Measurements from ENCODE around the gene PDZRN3.
A peak's percentile ranks its signal among the peaks of the same experiment; 100 is the strongest.

DNA sequence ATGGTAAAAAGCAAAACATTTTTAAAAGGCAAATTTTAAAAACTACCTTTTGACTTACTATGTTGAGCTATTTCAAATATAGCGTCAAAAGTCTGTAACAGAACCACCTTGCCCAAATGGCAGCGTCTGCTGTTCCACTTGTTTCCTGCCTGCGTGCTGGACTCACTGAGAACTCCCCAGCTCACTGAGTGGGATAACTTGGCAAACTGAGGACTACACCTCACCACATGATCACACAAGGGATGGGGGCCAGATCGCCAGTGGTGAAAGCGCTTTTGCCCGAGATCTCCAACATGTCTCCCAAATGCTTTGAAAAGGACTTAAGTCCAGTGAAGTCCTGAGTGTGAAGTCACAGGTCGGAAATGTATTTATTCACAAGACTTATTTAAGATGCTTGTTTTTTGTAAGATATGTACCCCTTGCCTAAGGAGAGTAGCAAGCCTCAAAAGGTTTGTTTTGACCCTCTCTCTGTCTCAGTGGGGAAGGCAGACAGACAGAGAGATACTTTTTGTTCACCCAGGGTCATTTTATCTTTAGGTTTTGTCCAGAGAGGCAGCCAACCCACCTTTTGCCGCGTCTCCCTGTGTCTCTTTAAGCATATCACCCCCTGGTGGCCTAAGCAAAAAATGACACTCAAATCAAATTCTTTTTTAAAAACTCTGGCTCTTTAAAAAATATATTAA lies 192.6 kb downstream of the PDZRN3 start:
- TF ChIP-seq, protein P1, sequence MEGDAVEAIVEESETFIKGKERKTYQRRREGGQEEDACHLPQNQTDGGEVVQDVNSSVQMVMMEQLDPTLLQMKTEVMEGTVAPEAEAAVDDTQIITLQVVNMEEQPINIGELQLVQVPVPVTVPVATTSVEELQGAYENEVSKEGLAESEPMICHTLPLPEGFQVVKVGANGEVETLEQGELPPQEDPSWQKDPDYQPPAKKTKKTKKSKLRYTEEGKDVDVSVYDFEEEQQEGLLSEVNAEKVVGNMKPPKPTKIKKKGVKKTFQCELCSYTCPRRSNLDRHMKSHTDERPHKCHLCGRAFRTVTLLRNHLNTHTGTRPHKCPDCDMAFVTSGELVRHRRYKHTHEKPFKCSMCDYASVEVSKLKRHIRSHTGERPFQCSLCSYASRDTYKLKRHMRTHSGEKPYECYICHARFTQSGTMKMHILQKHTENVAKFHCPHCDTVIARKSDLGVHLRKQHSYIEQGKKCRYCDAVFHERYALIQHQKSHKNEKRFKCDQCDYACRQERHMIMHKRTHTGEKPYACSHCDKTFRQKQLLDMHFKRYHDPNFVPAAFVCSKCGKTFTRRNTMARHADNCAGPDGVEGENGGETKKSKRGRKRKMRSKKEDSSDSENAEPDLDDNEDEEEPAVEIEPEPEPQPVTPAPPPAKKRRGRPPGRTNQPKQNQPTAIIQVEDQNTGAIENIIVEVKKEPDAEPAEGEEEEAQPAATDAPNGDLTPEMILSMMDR (IDR thresholded peaks at IDR 0.05; ENCODE audit: low read depth, low read length, missing input control): peak; percentile 58
- peak; percentile 71 to 76 for TF ChIP-seq RAD21 (IDR thresholded peaks at IDR 0.05)
